ENCODE results near the gene PLIN5. TPM values are rescaled to one million over a fixed set of nuclear protein-coding genes. Genes with fewer than 3 reads are reported as not detected.
A peak's percentile ranks its signal among the peaks of the same experiment; 100 is the strongest.

Gene PLIN5
- total RNA-seq, 2 donors from 2014 or later, result 72.9 to 132 TPM

- no peaks in the 10 kb centered on the region for H3K9me3 ChIP-seq
- H3K27me3 ChIP-seq, result no peaks in the 10 kb centered on the region
- 81 to 88% methylated on average over 5 to 9 of the region's 9 CpGs for WGBS, 2 donors
- intact Hi-C loops (cut with DNase I), result no loop called here
- H3K4me1 ChIP-seq, result peaks cover 68% of the 10 kb centered on the region
- DNase-seq (peak in 1 of 4 donors; percentile 33), ATAC-seq (no peak)
- H3K4me3 ChIP-seq, result no peak overlapping the region
- TF ChIP-seq CTCF (IDR thresholded peaks at IDR 0.05), result no peak
- no peak for TF ChIP-seq POLR2A (IDR thresholded peaks at IDR 0.05)
- peak overlapping the region in 3 of 4 donors; percentile 82 to 88 (median 88) for H3K27ac ChIP-seq
- H3K36me3 ChIP-seq (replicated peaks in 1 of 2; ENCODE audit: insufficient read depth in 1 of 2, low read depth in 2 of 2), result peaks cover 0 to 2% of the 10 kb centered on the region in 2 donors
Observed at GRCh38 chr19:4533835-4534424, 1.1 kb downstream of the PLIN5 start.

- ATAC-seq (no peak), DNase-seq (no peak)
- peaks cover 62% of the 10 kb centered on the region for H3K4me1 ChIP-seq
- no peak overlapping the region for H3K4me3 ChIP-seq
- intact Hi-C loops (cut with DNase I), result no loop called here
- H3K27ac ChIP-seq, result peak overlapping the region in 2 of 4 donors; percentile 4 to 82
- no peaks in the 10 kb centered on the region for H3K27me3 ChIP-seq
- H3K9me3 ChIP-seq, result no peaks in the 10 kb centered on the region
- H3K36me3 ChIP-seq (replicated peaks in 1 of 2; ENCODE audit: insufficient read depth in 1 of 2, low read depth in 2 of 2), result peaks cover 0 to 5% of the 10 kb centered on the region in 2 donors
- TF ChIP-seq POLR2A (IDR thresholded peaks at IDR 0.05), result no peak
- TF ChIP-seq CTCF (IDR thresholded peaks at IDR 0.05), result no peak
- WGBS, 2 donors, result 90 to 91% methylated on average over 6 to 9 of the region's 9 CpGs
Observed at GRCh38 chr19:4533334-4533733, 1.7 kb downstream of the PLIN5 start.

- no peaks in the 10 kb centered on the region for H3K9me3 ChIP-seq
- H3K27me3 ChIP-seq, result no peaks in the 10 kb centered on the region
- H3K4me3 ChIP-seq, result no peak overlapping the region
- intact Hi-C loops (cut with DNase I), result no loop called here
- ATAC-seq, result peak; percentile 9
- peaks cover 0 to 5% of the 10 kb centered on the region in 2 donors for H3K36me3 ChIP-seq (replicated peaks in 1 of 2; ENCODE audit: insufficient read depth in 1 of 2, low read depth in 2 of 2)
- 34 to 52% methylated on average over 13 to 28 of the region's 28 CpGs for whole genome bisulfite sequencing, 2 donors
- H3K4me1 ChIP-seq, result peaks cover 45% of the 10 kb centered on the region
- H3K27ac ChIP-seq, result no peak overlapping the region
- TF ChIP-seq POLR2A (IDR thresholded peaks at IDR 0.05) (no peak), CTCF (IDR thresholded peaks at IDR 0.05) (peak in 3 of 7 experiments; percentile 6 to 22 (median 17))
- peak; percentile 49 to 73 (median 58) for DNase-seq
Observed at GRCh38 chr19:4531562-4532165, 3.4 kb downstream of the PLIN5 start.

- Histone ChIP-seq H3K9me3 (no peaks in the 10 kb centered on the region), H3K27ac (no peak overlapping the region), H3K4me3 (no peak overlapping the region), H3K27me3 (no peaks in the 10 kb centered on the region), H3K4me1 (peaks cover 29% of the 10 kb centered on the region), H3K36me3 (replicated peaks in 1 of 2; ENCODE audit: insufficient read depth in 1 of 2, low read depth in 2 of 2) (peaks cover 0 to 5% of the 10 kb centered on the region in 2 donors)
- intact Hi-C loops (cut with DNase I), result no loop called here
- DNase-seq (no peak), ATAC-seq (no peak)
- TF ChIP-seq CTCF (IDR thresholded peaks at IDR 0.05) (no peak), POLR2A (IDR thresholded peaks at IDR 0.05) (no peak)
- 76 to 78% methylated on average over 13 to 14 of the region's 14 CpGs for WGBS, 2 donors
Observed at GRCh38 chr19:4529924-4530522, 5.0 kb downstream of the PLIN5 start.
